Activated T-helper 1 cell treated with anti-CD3 and anti-CD28 coated beads, Interleukin-12 subunit alpha, Interleukin-12 subunit beta, Interleukin-2, Interleukin-4 antibody, amounts not matched to agents 30 ng/mL and 10 ng/mL and 1 ng/mL, durations not matched to agents 14 hours and 24 hours and 36 hours (primary cell): ENCODE results near the gene KCNMA1. TPM values are rescaled to one million over a fixed set of nuclear protein-coding genes. Genes with fewer than 3 reads are reported as not detected.
"Not testable (repeated sequence)": the region's sequence is repeated elsewhere in the genome, so short reads cannot be mapped to it uniquely, and the experiment has no call there.

ENCODE experiments used
- DNase-seq: peaks from one replicate; pipeline ENCODE4 v3.0.0; 2021; ENCODE audit warnings: low spot score
- H3K27ac Mint-ChIP-seq: one replicate; pipeline ENCODE4 v1.8.0; 2021; ENCODE audit warnings: mild to moderate bottlenecking, mixed read lengths
- H3K27me3 Mint-ChIP-seq: one replicate; pipeline ENCODE4 v1.8.0; 2022; ENCODE audit warnings: mild to moderate bottlenecking, moderate library complexity, mixed read lengths; ENCODE audit not compliant: insufficient read depth
- H3K36me3 Mint-ChIP-seq: one replicate; pipeline ENCODE4 v1.8.0; 2021; ENCODE audit warnings: low read depth, mixed read lengths
- H3K4me1 Mint-ChIP-seq: one replicate; pipeline ENCODE4 v1.8.0; 2021; ENCODE audit warnings: low read depth, mixed read lengths
- H3K4me3 Mint-ChIP-seq: one replicate; pipeline ENCODE4 v1.8.0; 2021; ENCODE audit warnings: mild to moderate bottlenecking, moderate library complexity, mixed read lengths
- H3K9me3 Mint-ChIP-seq: one replicate; pipeline ENCODE4 v1.8.0; 2021; ENCODE audit warnings: mixed read lengths
- intact Hi-C: fragments of 100-400 bp; cut with micrococcal nuclease; formaldehyde crosslinking; loops from one replicate; pipeline ENCODE4 v1.15.1; 2024
- total RNA-seq: library from RNA; stranded (reverse); gene quantifications from 2 replicates; pipeline ENCODE4 v1.2.3, GENCODE V29; 2022

KCNMA1 gene
- total RNA-seq, 1 donor from 2014 or later, result not detected

DNA sequence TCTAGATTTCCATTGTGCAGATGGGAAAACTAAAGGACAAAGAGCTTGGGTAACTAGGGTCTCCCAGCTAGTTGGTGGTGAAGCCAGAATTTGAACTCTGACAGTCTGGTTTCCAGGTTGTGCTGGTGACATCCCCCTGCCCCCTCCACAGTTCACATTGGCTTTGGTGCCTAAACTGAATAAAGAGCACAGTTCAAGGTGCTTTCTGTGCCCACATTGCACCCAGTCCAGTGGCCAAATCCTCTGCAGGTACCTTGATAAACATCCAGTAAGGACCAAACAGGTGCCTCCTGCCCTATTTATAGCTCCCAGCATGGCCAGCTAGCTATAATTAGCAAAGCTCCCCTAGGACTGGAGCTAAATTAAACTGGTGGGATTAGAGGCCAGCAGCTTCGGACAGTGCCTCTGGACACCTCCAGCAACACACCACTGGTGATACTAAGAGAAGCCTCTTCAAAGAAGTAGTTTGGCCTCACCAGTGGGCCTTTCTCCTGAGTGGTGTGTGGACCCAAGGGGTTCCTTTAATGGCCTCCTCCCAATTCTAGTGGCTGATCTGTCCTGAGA, 59.9 kb downstream of the KCNMA1 start:
- intact Hi-C loops, result no loop called here
- H3K4me3 Mint-ChIP-seq, result no peak overlapping the region
- no peaks in the 10 kb centered on the region for H3K36me3 Mint-ChIP-seq
- no peak overlapping the region for H3K27ac Mint-ChIP-seq
- H3K4me1 Mint-ChIP-seq, result no peaks in the 10 kb centered on the region
- H3K27me3 Mint-ChIP-seq, result peaks cover 1% of the 10 kb centered on the region
- no peaks in the 10 kb centered on the region for H3K9me3 Mint-ChIP-seq
- DNase-seq, result no peak

- DNase-seq, result no peak
- intact Hi-C loops, result no loop called here
- H3K36me3 Mint-ChIP-seq, result no peaks in the 10 kb centered on the region
Measured at GRCh38 chr10:77576444-77577032, 61.1 kb downstream of the KCNMA1 start.

GRCh38 chr10:77576007-77576367, 61.6 kb downstream of the KCNMA1 start:
- no peaks in the 10 kb centered on the region for H3K9me3 Mint-ChIP-seq

More at GRCh38 chr10:77576444-77577032, 61.1 kb downstream of the KCNMA1 start:
- Mint-ChIP-seq H3K4me3 (no peak overlapping the region), H3K4me1 (no peaks in the 10 kb centered on the region), H3K27me3 (no peaks in the 10 kb centered on the region), H3K9me3 (no peaks in the 10 kb centered on the region), H3K27ac (no peak overlapping the region)

DNA sequence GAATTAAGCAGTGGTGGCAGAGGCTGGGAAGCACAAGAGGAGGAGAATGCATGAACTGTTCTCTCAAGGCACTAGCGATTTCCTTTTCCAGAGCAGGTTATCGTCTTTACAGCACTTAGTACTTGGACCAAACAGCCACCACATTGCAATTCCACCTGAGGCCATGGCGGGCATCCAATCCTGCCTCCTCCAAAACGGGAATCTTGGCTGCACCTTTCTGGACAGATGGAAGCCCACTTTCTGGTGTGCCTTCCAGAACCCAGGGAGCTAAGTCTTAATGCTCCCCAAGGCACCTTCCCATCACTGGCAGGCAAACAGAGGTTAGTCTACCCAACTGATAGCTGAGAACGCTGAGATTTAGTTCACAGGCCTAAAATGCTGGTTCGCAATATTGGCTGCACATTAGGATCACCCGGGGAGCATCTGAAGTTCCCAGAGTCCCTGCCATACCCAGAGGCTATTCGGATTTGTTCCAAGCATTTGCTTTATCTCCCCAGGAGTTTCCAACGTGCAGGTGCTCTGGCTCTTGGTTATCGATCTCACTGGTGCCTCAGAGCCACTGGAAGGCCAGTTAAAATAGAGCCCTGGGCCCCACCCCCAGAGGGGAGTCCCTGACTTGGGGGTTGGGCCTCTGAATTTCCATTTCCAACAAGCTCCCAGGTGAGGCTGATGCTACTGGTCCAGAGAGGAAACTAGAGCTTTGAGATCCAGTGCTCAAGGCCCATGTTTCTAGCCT, 62.2 kb downstream of the KCNMA1 start:
- intact Hi-C loops, result no loop called here
- H3K27ac Mint-ChIP-seq, result no peak overlapping the region
- H3K4me1 Mint-ChIP-seq, result no peaks in the 10 kb centered on the region
- no peaks in the 10 kb centered on the region for H3K36me3 Mint-ChIP-seq
- no peaks in the 10 kb centered on the region for H3K9me3 Mint-ChIP-seq
- no peak for DNase-seq
- H3K4me3 Mint-ChIP-seq, result no peak overlapping the region
- no peaks in the 10 kb centered on the region for H3K27me3 Mint-ChIP-seq

More at GRCh38 chr10:77576007-77576367, 61.6 kb downstream of the KCNMA1 start:
- no peak overlapping the region for H3K4me3 Mint-ChIP-seq
- H3K27me3 Mint-ChIP-seq, result no peaks in the 10 kb centered on the region
- H3K27ac Mint-ChIP-seq, result no peak overlapping the region
- H3K36me3 Mint-ChIP-seq, result no peaks in the 10 kb centered on the region
- DNase-seq, result no peak
- intact Hi-C loops, result no loop called here
- no peaks in the 10 kb centered on the region for H3K4me1 Mint-ChIP-seq

GRCh38 chr10:77574438-77574837, 63.2 kb downstream of the KCNMA1 start:
- DNase-seq, result no peak
- H3K27me3 Mint-ChIP-seq, result no peaks in the 10 kb centered on the region
- no peak overlapping the region for H3K4me3 Mint-ChIP-seq
- no peaks in the 10 kb centered on the region for H3K36me3 Mint-ChIP-seq
- H3K4me1 Mint-ChIP-seq, result no peaks in the 10 kb centered on the region
- no peak overlapping the region for H3K27ac Mint-ChIP-seq
- no peaks in the 10 kb centered on the region for H3K9me3 Mint-ChIP-seq
- intact Hi-C loops, result no loop called here

DNA sequence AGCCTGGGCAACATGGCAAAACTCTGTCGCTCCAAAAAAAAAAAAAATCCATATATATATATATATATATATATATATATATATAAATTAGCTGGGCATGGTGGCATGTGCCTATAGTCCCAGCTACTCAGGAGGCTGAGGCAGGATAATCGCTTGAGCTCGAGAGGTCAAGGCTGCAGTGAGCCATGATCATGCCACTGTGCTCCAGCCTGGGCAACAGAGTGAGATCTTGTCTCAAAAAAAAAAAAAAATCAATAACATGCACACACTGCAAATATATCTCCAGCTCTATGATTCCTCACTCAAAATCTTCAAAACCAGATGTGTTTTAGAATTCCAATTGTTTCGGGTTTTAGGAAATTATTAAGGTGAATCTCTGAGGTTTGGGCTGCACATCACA, 65.1 kb downstream of the KCNMA1 start:
- DNase-seq, H3K9me3 Mint-ChIP-seq, H3K4me1 Mint-ChIP-seq, H3K27me3 Mint-ChIP-seq, H3K36me3 Mint-ChIP-seq, H3K4me3 Mint-ChIP-seq, H3K27ac Mint-ChIP-seq, intact Hi-C loops: not testable (repeated sequence)

DNA sequence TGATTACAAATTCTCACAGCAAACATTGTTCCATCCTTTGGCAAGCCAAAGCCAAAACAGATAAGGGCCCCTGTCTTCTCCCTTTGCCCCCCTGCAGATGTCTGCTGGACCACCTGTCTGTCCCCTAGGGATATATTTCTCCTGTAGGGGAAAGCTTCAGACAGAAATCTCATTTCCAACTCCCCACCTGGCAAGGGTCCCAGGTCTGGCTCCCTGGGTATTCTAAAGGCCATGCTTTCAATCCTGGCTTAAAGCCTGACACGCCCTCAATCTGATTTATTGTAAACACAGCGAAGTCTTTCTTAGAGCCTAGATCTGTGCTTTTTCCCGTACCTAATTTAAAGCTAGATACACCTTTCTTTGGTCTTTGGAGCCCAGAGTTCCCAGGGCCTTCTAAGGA, 66.1 kb downstream of the KCNMA1 start:
- no peaks in the 10 kb centered on the region for H3K36me3 Mint-ChIP-seq
- H3K4me3 Mint-ChIP-seq, result no peak overlapping the region
- H3K27ac Mint-ChIP-seq, result no peak overlapping the region
- intact Hi-C loops, result no loop called here
- no peaks in the 10 kb centered on the region for H3K27me3 Mint-ChIP-seq
- H3K9me3 Mint-ChIP-seq, result no peaks in the 10 kb centered on the region
- DNase-seq, result no peak
- no peaks in the 10 kb centered on the region for H3K4me1 Mint-ChIP-seq

GRCh38 chr10:77566914-77567566, 70.6 kb downstream of the KCNMA1 start:
- Mint-ChIP-seq H3K9me3 (no peaks in the 10 kb centered on the region), H3K36me3 (no peaks in the 10 kb centered on the region), H3K4me3 (no peak overlapping the region), H3K4me1 (no peaks in the 10 kb centered on the region), H3K27me3 (peaks cover 4% of the 10 kb centered on the region), H3K27ac (no peak overlapping the region)
- DNase-seq, result no peak
- intact Hi-C loops, result no loop called here

DNA sequence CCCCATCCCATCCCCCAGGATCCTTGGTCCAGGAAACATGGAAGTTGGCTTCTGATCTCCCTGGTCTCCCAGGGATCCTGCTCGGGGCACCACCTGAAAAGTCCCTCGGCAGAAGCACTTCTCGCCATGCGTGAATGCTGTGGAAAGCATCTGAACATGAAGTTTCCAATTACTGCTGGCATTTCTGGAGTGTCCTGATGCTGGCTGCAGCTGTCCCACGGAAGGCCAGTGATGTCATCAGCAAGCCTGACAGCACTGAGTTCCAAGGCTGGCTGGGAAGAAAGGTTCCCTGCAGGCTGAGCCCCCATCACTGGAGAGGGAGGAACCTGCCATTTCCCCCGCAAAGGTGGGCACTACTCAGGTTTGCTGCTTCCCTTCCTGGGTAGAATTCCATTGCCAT, 71.4 kb downstream of the KCNMA1 start:
- no peak for DNase-seq
- no peaks in the 10 kb centered on the region for H3K36me3 Mint-ChIP-seq
- H3K4me3 Mint-ChIP-seq, result no peak overlapping the region
- H3K9me3 Mint-ChIP-seq, result no peaks in the 10 kb centered on the region
- peaks cover 4% of the 10 kb centered on the region for H3K27me3 Mint-ChIP-seq
- no peak overlapping the region for H3K27ac Mint-ChIP-seq
- H3K4me1 Mint-ChIP-seq, result no peaks in the 10 kb centered on the region
- intact Hi-C loops, result no loop called here

GRCh38 chr10:77565590-77566023, 72.0 kb downstream of the KCNMA1 start:
- no peak for DNase-seq
- peaks cover 4% of the 10 kb centered on the region for H3K27me3 Mint-ChIP-seq
- no peaks in the 10 kb centered on the region for H3K9me3 Mint-ChIP-seq
- intact Hi-C loops, result no loop called here
- H3K27ac Mint-ChIP-seq, result no peak overlapping the region
- no peak overlapping the region for H3K4me3 Mint-ChIP-seq
- H3K4me1 Mint-ChIP-seq, result no peaks in the 10 kb centered on the region
- no peaks in the 10 kb centered on the region for H3K36me3 Mint-ChIP-seq

DNA sequence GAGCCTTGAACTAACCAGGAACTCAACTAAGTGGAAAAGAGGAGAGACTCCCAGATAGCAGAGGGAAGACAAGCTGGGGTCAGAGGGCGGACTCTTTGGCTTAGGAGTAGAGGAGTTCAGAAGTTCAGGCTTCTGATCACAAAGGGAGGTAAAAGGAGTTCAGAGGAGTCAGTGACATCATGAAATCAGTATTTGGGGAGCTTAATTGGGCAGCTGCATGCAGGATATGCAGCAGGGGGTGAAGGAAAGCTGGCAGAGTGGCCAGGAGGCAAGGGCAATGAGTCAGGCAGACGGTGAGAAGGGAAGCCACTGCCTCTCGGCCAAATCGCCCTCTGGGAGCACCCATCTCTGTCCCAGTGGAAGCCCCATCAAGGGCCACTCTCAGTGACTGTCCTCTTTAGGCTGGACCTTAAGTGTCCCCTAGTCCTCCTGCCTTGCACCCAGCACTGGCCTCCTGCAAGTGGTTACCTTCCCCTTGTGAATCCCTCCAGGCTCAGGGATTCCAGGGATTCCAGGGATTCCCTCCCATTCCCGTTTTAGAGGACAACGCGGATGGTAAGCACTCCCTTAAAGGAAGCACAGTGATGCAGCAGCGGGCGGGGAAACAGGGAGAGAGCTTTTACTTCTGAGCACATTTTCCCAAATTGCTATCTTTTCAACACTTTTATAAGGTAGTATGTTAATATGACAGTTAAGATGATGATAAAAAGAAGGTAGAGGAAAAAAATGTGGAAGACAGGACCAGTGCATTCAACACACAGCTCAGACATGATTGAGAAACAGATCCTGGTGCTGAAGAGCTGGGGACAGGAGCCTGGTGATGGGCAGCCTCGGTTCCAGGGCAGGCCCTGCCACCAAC, 72.6 kb downstream of the KCNMA1 start:
- Mint-ChIP-seq H3K27me3 (peaks cover 4% of the 10 kb centered on the region), H3K4me3 (no peak overlapping the region), H3K4me1 (no peaks in the 10 kb centered on the region), H3K27ac (no peak overlapping the region), H3K36me3 (no peaks in the 10 kb centered on the region), H3K9me3 (no peaks in the 10 kb centered on the region)
- no peak for DNase-seq
- intact Hi-C loops, result no loop called here

- DNase-seq, result no peak
- Mint-ChIP-seq H3K36me3 (no peaks in the 10 kb centered on the region), H3K9me3 (no peaks in the 10 kb centered on the region), H3K27me3 (peaks cover 4% of the 10 kb centered on the region), H3K27ac (no peak overlapping the region), H3K4me3 (no peak overlapping the region), H3K4me1 (no peaks in the 10 kb centered on the region)
- intact Hi-C loops, result no loop called here
Measured at GRCh38 chr10:77563638-77564270, 73.9 kb downstream of the KCNMA1 start.
